Activated gamma-delta T cell (primary cell): ENCODE measurements around the gene NCAM1.

ENCODE experiments used
- DNase-seq: peaks from one replicate; lab custom pipeline; 2025; lab: John Stamatoyannopoulos, UW

The NCAM1 gene

GRCh38 chr11:113131036-113131775 lies 170.0 kb downstream of the NCAM1 start:
- DNase-seq = no peak

DNA sequence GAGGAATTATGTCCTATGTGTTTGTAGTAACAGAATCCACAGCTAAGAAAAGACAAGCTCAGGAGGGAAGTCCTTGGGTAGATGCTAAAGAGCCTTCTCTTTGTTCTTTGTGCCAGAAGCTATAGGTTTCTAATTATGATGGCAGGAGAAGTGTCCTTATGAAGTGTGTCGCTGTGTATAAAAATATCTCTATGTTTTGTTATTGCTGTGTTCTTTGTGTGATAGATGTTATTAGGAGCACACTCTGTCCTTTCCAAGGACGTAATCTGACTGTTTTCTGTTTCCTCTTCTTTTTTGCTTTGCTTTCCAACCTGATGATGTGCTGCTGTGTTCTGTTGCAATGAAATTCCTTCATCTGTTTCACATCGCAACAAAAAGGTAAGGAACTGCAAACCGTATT lies 171.9 kb downstream of the NCAM1 start:
- no peak for DNase-seq

DNA sequence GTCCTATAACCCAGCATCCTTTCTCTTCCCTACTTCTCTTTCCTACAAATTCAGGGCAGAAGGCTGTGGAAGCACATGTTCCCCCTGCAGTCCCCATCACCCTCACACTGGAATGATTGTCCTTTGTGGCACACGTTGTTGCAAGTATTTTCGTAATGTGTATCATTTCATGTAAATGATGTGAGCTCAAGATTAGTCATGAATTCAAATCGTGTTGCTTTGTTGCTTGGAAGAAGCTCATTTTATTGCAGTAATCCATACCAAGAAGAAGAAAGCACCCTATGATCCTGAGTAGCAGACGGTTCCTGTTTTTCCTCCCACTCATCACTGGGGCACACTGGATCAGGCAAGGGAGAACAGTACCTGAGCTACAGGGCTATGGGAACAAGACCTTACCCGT lies 173.4 kb downstream of the NCAM1 start:
- DNase-seq = no peak

- no peak for DNase-seq
Observed at GRCh38 chr11:113137713-113138529, 176.7 kb downstream of the NCAM1 start.

DNA sequence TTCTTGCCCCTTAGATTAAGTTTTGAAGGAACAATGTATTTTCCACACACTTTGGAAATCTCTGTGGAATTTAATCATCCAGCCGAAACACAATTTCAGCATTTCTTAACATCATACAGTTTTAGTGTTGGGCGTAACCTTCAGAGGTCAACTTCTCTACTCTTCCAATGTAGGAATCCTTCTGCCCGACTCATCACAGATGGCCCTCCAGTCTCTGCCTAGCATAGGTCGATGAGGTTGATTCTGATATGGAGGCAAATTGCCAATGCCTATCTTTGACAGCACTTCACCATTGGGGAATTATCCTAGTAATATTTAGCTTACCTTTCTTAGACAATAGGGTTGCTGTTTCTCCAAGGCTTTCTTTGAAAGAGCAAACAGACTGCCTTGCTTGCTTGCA lies 177.5 kb downstream of the NCAM1 start:
- DNase-seq = no peak

GRCh38 chr11:113141010-113141409 lies 179.8 kb downstream of the NCAM1 start:
- no peak for DNase-seq

DNA sequence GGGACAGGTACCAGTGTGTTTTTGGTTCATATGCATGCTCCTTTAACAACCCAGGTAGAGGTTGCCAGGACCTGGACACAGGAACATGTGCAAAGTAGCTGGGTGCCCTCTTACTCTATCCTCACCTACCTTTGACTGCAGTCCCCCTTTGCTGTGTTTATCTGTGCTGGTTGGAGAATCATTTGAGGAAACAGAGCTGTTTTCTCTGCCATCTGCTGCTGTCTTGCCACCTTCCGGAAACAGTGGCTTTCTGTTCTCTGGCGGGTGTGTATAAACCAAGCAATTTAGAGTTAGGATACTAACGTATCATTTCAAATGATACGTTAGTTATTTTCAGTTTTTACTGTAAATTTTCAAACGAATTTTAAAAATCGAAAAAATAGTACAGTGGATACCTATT lies 181.3 kb downstream of the NCAM1 start:
- no peak for DNase-seq

DNA sequence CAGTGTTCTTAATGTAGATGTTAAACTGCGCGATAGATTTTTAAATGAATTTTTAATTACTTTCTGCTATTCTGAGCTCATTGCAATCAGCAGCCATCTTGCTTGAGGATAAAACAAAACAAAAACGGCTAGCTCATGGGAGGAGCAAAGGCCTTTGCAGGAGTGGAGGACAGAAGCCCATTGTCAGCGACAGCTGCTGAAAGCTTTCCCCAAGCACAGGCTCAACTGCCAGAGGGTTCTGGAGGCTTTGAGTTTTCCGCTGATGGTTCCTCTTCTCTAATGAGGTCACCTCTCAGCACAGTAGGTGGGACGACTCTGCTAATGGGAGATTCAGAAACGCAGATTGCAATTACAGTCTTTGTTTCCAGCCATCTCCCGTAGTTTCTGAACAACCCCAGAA lies 186.0 kb downstream of the NCAM1 start:
- DNase-seq = no peak

- DNase-seq = no peak
Observed at GRCh38 chr11:113148076-113148475, 186.9 kb downstream of the NCAM1 start.

- no peak for DNase-seq
Observed at GRCh38 chr11:113148652-113149051, 187.4 kb downstream of the NCAM1 start.

GRCh38 chr11:113151521-113151920 lies 190.3 kb downstream of the NCAM1 start:
- no peak for DNase-seq

GRCh38 chr11:113152500-113152899 lies 191.3 kb downstream of the NCAM1 start:
- no peak for DNase-seq

- DNase-seq = no peak
Observed at GRCh38 chr11:113153847-113154246, 192.6 kb downstream of the NCAM1 start.

DNA sequence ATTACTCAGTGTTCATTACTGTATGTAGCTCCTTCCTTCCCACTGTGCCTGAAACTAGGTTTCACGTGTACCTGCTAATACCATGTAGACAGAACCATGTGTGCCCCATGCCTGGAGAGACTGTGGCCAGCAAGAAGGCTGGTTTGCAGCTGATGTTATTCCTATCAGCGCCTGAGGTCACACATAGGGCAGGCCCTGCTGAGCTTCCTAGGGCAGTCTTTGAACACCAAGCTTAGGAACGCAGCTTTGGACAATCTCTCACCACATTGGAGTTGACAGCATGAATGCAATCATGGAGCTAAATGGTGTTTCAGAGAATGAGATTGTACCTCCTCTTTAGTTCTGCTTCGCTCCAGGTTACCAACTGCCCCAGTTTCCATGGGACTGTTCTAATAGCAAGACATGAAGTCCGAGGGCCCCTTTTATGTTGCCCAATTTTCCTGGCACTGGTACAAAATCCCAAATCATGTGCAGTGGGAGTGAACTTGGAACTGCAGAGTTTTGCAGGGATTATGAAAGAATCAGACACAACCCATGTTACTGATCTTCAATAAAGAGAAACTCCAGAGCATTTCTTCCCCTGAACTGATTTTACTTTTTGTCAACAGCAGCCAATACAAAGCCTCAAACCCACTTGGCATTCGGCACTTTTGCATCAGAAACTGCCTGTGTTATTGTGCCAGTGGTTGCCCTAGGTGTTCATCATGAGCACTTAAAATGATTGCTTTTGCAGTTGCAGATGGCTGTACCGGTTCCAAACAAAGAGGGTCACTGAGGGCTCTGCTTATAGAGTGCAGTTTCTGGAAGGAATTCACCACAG lies 199.0 kb downstream of the NCAM1 start:
- no peak for DNase-seq

GRCh38 chr11:113160808-113161124 lies 199.5 kb downstream of the NCAM1 start:
- DNase-seq = no peak

- no peak for DNase-seq
Observed at GRCh38 chr11:113161711-113162591, 200.7 kb downstream of the NCAM1 start.

- DNase-seq = no peak
Observed at GRCh38 chr11:113162592-113162962, 201.4 kb downstream of the NCAM1 start.

DNA sequence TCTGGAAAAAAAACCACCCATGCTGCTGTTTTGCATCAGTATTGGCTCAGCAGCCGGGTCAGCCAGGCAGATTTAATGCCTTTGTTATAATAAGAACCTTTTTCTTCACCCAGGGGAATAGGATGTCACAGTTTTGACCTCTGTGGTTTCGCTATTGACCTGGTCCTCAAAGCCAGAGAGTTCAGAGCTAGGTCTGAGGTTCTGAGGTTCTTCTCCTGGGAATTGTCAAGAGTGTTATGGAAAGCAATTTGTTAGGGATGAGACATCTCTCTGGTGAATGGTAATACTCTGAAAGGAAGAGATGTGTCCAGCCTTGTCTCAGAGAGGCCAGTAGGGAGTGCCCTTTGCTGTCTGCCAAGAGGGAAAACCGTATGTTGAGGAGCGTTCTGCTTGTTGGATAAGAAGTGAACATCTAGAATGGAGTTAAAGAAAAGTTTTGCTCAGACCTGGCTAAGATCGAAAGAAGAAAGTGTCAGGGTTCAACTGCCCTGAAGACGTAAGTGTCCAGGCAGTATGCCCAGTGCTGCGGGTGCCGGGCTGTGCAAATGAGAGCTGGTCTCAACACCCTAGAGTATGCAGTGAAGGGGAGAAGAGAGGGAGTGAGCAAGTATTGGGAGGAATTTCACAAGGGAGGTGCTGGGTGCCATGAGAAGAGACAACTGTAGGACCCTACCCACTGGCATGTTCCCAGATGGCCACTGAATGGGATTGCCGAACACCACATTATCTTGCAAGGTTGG lies 202.2 kb downstream of the NCAM1 start:
- DNase-seq = no peak

- no peak for DNase-seq
Observed at GRCh38 chr11:113166280-113166679, 205.1 kb downstream of the NCAM1 start.

- no peak for DNase-seq
Observed at GRCh38 chr11:113167599-113167998, 206.4 kb downstream of the NCAM1 start.
